ENCODE results near the gene CALML5.

DNA sequence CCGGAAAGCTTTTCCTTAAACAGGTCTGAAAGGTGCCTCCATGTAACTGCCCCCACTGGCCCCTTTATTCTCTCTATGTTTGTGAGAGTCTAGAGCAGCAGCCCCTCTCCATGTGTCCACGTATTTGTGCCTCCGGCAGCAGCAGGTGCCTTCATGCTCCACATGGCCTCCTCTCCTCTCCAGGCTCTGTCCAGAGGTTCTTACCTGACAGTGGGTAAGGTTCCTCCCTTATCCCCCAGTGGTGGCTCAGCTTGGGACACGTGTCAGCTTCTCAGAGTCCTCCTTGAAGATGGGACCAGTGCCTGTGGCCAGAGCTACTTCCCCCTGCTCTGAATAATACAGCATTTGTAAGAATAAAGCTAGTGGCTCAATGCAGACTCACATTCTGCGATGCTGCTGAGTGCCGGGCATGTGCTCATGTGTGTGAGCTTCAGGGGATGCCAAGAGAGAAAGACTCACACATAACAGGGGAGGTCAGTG lies 33.3 kb upstream of the CALML5 start:
- TF ChIP-seq, protein P1, sequence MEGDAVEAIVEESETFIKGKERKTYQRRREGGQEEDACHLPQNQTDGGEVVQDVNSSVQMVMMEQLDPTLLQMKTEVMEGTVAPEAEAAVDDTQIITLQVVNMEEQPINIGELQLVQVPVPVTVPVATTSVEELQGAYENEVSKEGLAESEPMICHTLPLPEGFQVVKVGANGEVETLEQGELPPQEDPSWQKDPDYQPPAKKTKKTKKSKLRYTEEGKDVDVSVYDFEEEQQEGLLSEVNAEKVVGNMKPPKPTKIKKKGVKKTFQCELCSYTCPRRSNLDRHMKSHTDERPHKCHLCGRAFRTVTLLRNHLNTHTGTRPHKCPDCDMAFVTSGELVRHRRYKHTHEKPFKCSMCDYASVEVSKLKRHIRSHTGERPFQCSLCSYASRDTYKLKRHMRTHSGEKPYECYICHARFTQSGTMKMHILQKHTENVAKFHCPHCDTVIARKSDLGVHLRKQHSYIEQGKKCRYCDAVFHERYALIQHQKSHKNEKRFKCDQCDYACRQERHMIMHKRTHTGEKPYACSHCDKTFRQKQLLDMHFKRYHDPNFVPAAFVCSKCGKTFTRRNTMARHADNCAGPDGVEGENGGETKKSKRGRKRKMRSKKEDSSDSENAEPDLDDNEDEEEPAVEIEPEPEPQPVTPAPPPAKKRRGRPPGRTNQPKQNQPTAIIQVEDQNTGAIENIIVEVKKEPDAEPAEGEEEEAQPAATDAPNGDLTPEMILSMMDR (conservative IDR thresholded peaks at IDR 0.05 in 1 of 2, IDR thresholded peaks at IDR 0.05 in 1 of 2; ENCODE audit: low read depth in 1 of 2, low read length in 2 of 2), result no peak
- no peak for TF ChIP-seq EZH2 (IDR thresholded peaks at IDR 0.05; ENCODE audit: low read length, missing control alignments)
